HG02981 (cell line): ENCODE results near the gene ERF.

ENCODE experiments used
- ATAC-seq: cut with Tn5 transposase; IDR thresholded peaks from one replicate; pipeline ENCODE4 v1.9.1; 2021; ENCODE audit warnings: mild to moderate bottlenecking, moderate library complexity; ENCODE audit not compliant: unreplicated experiment

ERF gene

GRCh38 chr19:42254850-42255765 is at the start of gene ERF:
Gene ERF, minus strand, starts transcription at chr19:42255128. Its CDS starts 129 bp downstream, at chr19:42254999.
- ATAC-seq: peak; percentile 61

- no peak for ATAC-seq
These were observed 48.9 kb upstream of the ERF start for GRCh38 chr19:42303876-42304275.

GRCh38 chr19:42303101-42303464 is 48.2 kb upstream of the ERF start:
- no peak for ATAC-seq

GRCh38 chr19:42301646-42302203 is 46.8 kb upstream of the ERF start, which contains the start of gene PRR19:
Gene PRR19, plus strand, starts transcription at chr19:42302132. Its CDS starts 7,453 bp downstream, at chr19:42309585.
- peak; percentile 5 for ATAC-seq

GRCh38 chr19:42297039-42297438 is 42.1 kb upstream of the ERF start:
- ATAC-seq: no peak

- peak; percentile 42 for ATAC-seq
These were observed 41.0 kb upstream of the ERF start for GRCh38 chr19:42295831-42296525.

- ATAC-seq: no peak
These were observed 40.4 kb upstream of the ERF start for GRCh38 chr19:42295342-42295741.

- ATAC-seq: no peak
These were observed 39.7 kb upstream of the ERF start for GRCh38 chr19:42294471-42295137.

GRCh38 chr19:42293948-42294347 is 39.0 kb upstream of the ERF start:
- no peak for ATAC-seq

GRCh38 chr19:42293540-42293939 is 38.6 kb upstream of the ERF start:
- no peak for ATAC-seq

- ATAC-seq: no peak
These were observed 38.0 kb upstream of the ERF start for GRCh38 chr19:42292963-42293362.

GRCh38 chr19:42292042-42292960 is 37.4 kb upstream of the ERF start:
- ATAC-seq: no peak

- no peak for ATAC-seq
These were observed 36.5 kb upstream of the ERF start for GRCh38 chr19:42291435-42291810.

- no peak for ATAC-seq
These were observed 35.9 kb upstream of the ERF start for GRCh38 chr19:42290523-42291434.

- no peak for ATAC-seq
These were observed 35.2 kb upstream of the ERF start for GRCh38 chr19:42290136-42290522.

GRCh38 chr19:42289556-42290041 is 34.7 kb upstream of the ERF start:
- no peak for ATAC-seq

GRCh38 chr19:42288881-42289555 is 34.1 kb upstream of the ERF start:
- no peak for ATAC-seq

- no peak for ATAC-seq
These were observed 33.5 kb upstream of the ERF start for GRCh38 chr19:42288387-42288786.

GRCh38 chr19:42287827-42288107 is 32.8 kb upstream of the ERF start:
- no peak for ATAC-seq
